DND-41 (cell line): ENCODE results near the gene ZNF536.
"Not testable (repeated sequence)": the region's sequence is repeated elsewhere in the genome, so short reads cannot be mapped to it uniquely, and the experiment has no call there.

Experiments used
- ATAC-seq: fragments of 200-7000 bp; cut with Tn5 transposase; 3 replicates; pipeline ENCODE4 v1.9.1; 2021; ENCODE audit warnings: low read depth; ENCODE audit not compliant: insufficient read depth
- DNase-seq: peaks from one replicate; pipeline ENCODE4 v3.0.0-alpha.2; 2020
- H2AFZ ChIP-seq: 2 replicates; pipeline ENCODE4 v1.6.0; 2012; ENCODE audit warnings: low read depth, low read length
- H3K27ac ChIP-seq: 2 replicates; pipeline ENCODE4 v1.5.1; 2012; ENCODE audit warnings: low read length, inconsistent platforms
- H3K27me3 ChIP-seq: fragments of 200-600 bp; sonication (generic); 2 replicates; pipeline ENCODE4 v1.6.0; 2012; ENCODE audit warnings: low read length, mild to moderate bottlenecking, inconsistent platforms; ENCODE audit not compliant: insufficient read depth, poor library complexity
- H3K36me3 ChIP-seq: 2 replicates; pipeline ENCODE4 v1.5.1; 2012; ENCODE audit warnings: low read length, inconsistent platforms; ENCODE audit not compliant: insufficient read depth
- H3K4me1 ChIP-seq: 2 replicates; pipeline ENCODE4 v1.5.1; 2012; ENCODE audit warnings: mild to moderate bottlenecking, low read length; ENCODE audit not compliant: insufficient read depth
- H3K4me2 ChIP-seq: 2 replicates; pipeline ENCODE4 v1.6.0; 2012; ENCODE audit warnings: mild to moderate bottlenecking, moderate library complexity, low read length, inconsistent platforms; ENCODE audit not compliant: insufficient read depth
- H3K4me3 ChIP-seq, 2 experiments: fragments of 200-600 bp in 1 of 2; shearing (Covaris generic) in 1 of 2; 2 replicates each; pipeline ENCODE4 v1.5.1; 2012 to 2016; ENCODE audit warnings: inconsistent platforms in 2 of 2, low read length in 2 of 2, mild to moderate bottlenecking in 2 of 2, low read depth in 1 of 2, moderate library complexity in 1 of 2
- H3K79me2 ChIP-seq: 2 replicates; pipeline ENCODE4 v1.6.0; 2012; ENCODE audit warnings: low read length, inconsistent platforms; ENCODE audit not compliant: insufficient read depth
- H3K9ac ChIP-seq: 2 replicates; pipeline ENCODE4 v1.6.0; 2012; ENCODE audit warnings: low read depth, mild to moderate bottlenecking, inconsistent platforms, low read length, moderate library complexity
- H3K9me3 ChIP-seq: 2 replicates; pipeline ENCODE4 v1.5.1; 2012; ENCODE audit warnings: low read length, moderate library complexity, mild to moderate bottlenecking, inconsistent platforms; ENCODE audit not compliant: insufficient read depth, severe bottlenecking
- H4K20me1 ChIP-seq: 2 replicates; pipeline ENCODE4 v1.6.0; 2012; ENCODE audit warnings: low read length; ENCODE audit not compliant: insufficient read depth
- EZH2 ChIP-seq: IDR thresholded peaks from 3 replicates; pipeline ENCODE4 v1.6.1; 2012; ENCODE audit warnings: borderline replicate concordance, low read depth, mild to moderate bottlenecking, moderate library complexity, low read length, inconsistent platforms; ENCODE audit not compliant: severe bottlenecking
- TF ChIP-seq, protein P1 (sequence below): IDR thresholded peaks from 2 replicates; pipeline ENCODE4 v1.5.1; 2012; ENCODE audit warnings: borderline replicate concordance, low read length, moderate library complexity, mild to moderate bottlenecking; ENCODE audit not compliant: poor library complexity, severe bottlenecking; ENCODE audit errors: extremely low read depth

Gene ZNF536

DNA sequence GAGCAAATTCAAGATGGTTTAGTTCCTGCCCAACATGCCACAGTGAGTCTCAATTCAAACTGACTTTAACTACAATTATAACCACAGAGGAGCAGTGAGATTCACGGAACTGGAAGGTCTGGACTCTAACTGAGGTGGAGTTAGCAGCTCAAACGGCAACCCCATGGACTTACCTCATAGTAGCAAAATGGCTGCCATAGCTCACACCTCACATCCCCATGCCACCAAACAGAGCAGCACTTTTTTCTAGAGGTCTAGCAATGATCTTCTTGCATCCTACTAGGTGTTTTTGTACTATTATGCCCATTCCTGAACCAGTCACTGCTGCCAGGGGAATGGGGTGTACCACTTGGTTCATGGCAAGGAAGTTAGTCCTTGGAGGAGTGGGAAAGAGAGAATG lies 87.7 kb downstream of the ZNF536 start:
- Histone ChIP-seq H3K79me2 (no peaks in the 10 kb centered on the region), H3K36me3 (no peaks in the 10 kb centered on the region), H3K4me2 (no peak overlapping the region), H3K4me3 (no peak overlapping the region), H3K4me1 (no peaks in the 10 kb centered on the region), H2AFZ (no peak overlapping the region), H4K20me1 (no peaks in the 10 kb centered on the region), H3K27ac (no peak overlapping the region), H3K9ac (no peak overlapping the region), H3K9me3 (no peaks in the 10 kb centered on the region), H3K27me3 (no peaks in the 10 kb centered on the region)
- ATAC-seq: no peak
- no peak for DNase-seq
- TF ChIP-seq, protein P1, sequence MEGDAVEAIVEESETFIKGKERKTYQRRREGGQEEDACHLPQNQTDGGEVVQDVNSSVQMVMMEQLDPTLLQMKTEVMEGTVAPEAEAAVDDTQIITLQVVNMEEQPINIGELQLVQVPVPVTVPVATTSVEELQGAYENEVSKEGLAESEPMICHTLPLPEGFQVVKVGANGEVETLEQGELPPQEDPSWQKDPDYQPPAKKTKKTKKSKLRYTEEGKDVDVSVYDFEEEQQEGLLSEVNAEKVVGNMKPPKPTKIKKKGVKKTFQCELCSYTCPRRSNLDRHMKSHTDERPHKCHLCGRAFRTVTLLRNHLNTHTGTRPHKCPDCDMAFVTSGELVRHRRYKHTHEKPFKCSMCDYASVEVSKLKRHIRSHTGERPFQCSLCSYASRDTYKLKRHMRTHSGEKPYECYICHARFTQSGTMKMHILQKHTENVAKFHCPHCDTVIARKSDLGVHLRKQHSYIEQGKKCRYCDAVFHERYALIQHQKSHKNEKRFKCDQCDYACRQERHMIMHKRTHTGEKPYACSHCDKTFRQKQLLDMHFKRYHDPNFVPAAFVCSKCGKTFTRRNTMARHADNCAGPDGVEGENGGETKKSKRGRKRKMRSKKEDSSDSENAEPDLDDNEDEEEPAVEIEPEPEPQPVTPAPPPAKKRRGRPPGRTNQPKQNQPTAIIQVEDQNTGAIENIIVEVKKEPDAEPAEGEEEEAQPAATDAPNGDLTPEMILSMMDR: no peak
- no peak for TF ChIP-seq EZH2

DNA sequence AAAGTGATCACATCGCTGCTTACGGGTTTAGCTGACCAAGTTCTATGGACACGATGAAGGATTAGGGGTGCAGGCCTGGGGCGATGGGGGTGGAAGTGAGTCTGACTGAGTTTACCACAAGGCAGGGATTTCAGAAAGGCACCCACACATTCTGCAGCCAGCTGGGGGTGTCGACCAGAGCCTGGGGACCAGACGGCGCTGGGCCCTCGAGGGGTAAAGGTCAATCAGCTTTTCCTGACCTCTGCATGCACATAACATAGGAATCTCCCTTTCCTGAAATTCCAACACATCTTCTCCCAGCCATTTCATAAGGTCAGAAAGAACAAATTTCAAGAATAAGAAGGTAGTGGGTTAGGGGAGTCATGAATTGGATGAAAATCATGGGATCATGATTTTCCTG lies 92.0 kb downstream of the ZNF536 start:
- no peak for ATAC-seq
- no peak overlapping the region for H3K4me3 ChIP-seq
- no peak overlapping the region for H3K4me2 ChIP-seq
- no peak overlapping the region for H3K9ac ChIP-seq
- H3K79me2 ChIP-seq: no peaks in the 10 kb centered on the region
- no peak for DNase-seq
- no peaks in the 10 kb centered on the region for H4K20me1 ChIP-seq
- H3K4me1 ChIP-seq: no peaks in the 10 kb centered on the region
- TF ChIP-seq EZH2: no peak
- TF ChIP-seq, protein P1: no peak
- H2AFZ ChIP-seq: no peak overlapping the region
- H3K27ac ChIP-seq: no peak overlapping the region
- H3K27me3 ChIP-seq: no peaks in the 10 kb centered on the region
- H3K9me3 ChIP-seq: no peaks in the 10 kb centered on the region
- no peaks in the 10 kb centered on the region for H3K36me3 ChIP-seq

GRCh38 chr19:30466598-30466997 lies 94.4 kb downstream of the ZNF536 start:
- not testable (repeated sequence) for H3K4me2 ChIP-seq, H3K9me3 ChIP-seq, H3K4me1 ChIP-seq

GRCh38 chr19:30467239-30467638 lies 95.1 kb downstream of the ZNF536 start:
- ATAC-seq (no peak), DNase-seq (no peak)
- no peak overlapping the region for H3K9ac ChIP-seq
- H3K4me3 ChIP-seq: no peak overlapping the region
- no peaks in the 10 kb centered on the region for H3K9me3 ChIP-seq
- H3K27me3 ChIP-seq: no peaks in the 10 kb centered on the region
- no peak overlapping the region for H3K4me2 ChIP-seq
- H3K27ac ChIP-seq: no peak overlapping the region
- no peak overlapping the region for H2AFZ ChIP-seq
- no peaks in the 10 kb centered on the region for H3K79me2 ChIP-seq
- no peaks in the 10 kb centered on the region for H3K36me3 ChIP-seq
- TF ChIP-seq, protein P1: no peak
- no peak for TF ChIP-seq EZH2
- H3K4me1 ChIP-seq: no peaks in the 10 kb centered on the region
- no peaks in the 10 kb centered on the region for H4K20me1 ChIP-seq

More at GRCh38 chr19:30466598-30466997, 94.4 kb downstream of the ZNF536 start:
- not testable (repeated sequence) for H3K27me3 ChIP-seq, H2AFZ ChIP-seq, H4K20me1 ChIP-seq, H3K4me3 ChIP-seq, H3K36me3 ChIP-seq, H3K79me2 ChIP-seq, H3K27ac ChIP-seq, H3K9ac ChIP-seq, ATAC-seq, DNase-seq
